GM12891 (cell line): ENCODE measurements around the gene DUSP12.

Experiments used
- PAX5 ChIP-seq: IDR thresholded peaks from 2 replicates; pipeline ENCODE4 v1.6.1; 2011; ENCODE audit warnings: low read length, moderate library complexity, mild to moderate bottlenecking; ENCODE audit not compliant: insufficient read depth, severe bottlenecking
- POLR2A ChIP-seq: IDR thresholded peaks from 2 replicates; pipeline ENCODE4 v1.6.1; 2011; ENCODE audit warnings: low read depth, low read length, control low read depth
- POLR2AphosphoS5 ChIP-seq: IDR thresholded peaks from 2 replicates; pipeline ENCODE4 v1.6.1; 2011; ENCODE audit warnings: low read depth, low read length, control low read depth
- POU2F2 ChIP-seq: IDR thresholded peaks from 2 replicates; pipeline ENCODE4 v1.6.1; 2011; ENCODE audit warnings: low read depth, mild to moderate bottlenecking, control low read depth, low read length, moderate library complexity
- SPI1 ChIP-seq: IDR thresholded peaks from 2 replicates; pipeline ENCODE4 v1.6.1; 2011; ENCODE audit warnings: low read depth, low read length, control low read depth
- TAF1 ChIP-seq: IDR thresholded peaks from 2 replicates; pipeline ENCODE4 v1.6.1; 2011; ENCODE audit warnings: low read depth, low read length, control low read depth

DNA sequence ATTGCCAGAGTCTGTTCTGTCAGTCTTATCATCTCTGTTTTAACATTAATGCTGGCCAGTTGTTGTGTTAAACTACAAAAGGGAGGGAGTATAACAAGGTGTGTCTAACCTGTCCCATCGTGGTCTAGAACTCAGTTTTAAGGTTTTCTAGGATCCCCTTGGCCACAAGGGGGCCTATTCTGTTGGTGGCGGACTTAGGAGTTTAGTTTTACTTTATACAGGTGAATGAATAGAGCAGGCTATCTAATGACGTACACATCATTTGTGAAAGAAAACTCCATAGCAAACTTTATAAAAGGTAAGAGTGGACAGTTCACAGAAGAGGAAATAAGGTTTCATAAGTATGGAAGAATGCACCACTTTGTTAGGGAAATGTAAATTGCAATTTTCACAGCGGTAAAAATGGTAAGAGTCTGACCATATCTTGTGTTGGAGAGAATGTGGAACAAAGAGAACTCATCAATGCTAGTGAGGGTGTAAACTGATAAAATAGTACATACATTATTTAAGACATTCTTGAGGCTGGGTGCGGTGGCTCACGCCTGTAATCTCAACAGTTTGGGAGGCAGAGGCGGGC, 14.0 kb downstream of the DUSP12 start:
- TF ChIP-seq POLR2A (no peak), POLR2AphosphoS5 (no peak), SPI1 (no peak), TAF1 (no peak), PAX5 (no peak), POU2F2 (no peak)
